ENCODE results near the gene CDK11A. TPM values are rescaled to one million over a fixed set of nuclear protein-coding genes. Genes with fewer than 3 reads are reported as not detected.

CDK11A gene
- total and polyA plus RNA-seq, 2 experiments from 2014 or later, result 5.1 to 20.0 TPM

DNA sequence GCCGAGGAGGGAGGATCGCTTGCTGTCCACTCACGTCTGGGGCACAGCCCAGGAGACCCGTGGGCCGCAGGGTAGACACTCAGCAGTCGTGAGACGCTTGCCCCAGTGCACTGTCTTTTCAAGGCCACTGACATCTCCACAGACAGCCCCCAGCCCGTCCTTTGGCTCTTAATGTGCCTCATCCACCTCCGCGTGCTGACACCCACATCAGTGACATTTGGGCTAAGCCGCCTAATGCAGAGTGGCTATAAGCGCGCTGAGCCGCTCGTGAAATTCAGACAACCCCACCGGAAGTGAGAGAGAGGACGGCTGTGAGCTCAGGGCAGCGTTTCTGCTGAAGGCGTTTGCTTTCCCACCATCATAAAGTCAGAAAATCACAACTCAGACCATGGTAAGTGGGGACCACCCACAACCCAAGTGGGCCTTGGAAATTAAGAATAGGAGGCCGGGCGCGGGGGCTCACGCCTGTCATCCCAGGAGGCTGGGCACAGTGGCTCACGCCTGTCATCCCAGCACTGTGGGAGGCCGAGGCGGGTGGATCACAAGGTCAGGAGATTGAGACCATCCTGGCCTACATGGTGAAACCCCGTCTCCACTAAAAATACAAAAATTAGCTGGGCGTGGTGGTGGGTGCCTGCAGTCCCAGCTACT lies 40.0 kb downstream of the CDK11A start:
- H3K36me3 ChIP-seq (ENCODE audit: low read depth), result no peaks in the 10 kb centered on the region

GRCh38 chr1:1683104-1683905 lies 40.9 kb downstream of the CDK11A start:
- DNase-seq, result no peak
- peaks cover 9% of the 10 kb centered on the region for H3K4me1 ChIP-seq (ENCODE audit: insufficient read depth)
- peaks cover 96% of the 10 kb centered on the region for H3K79me2 ChIP-seq (ENCODE audit: insufficient read depth)
- TF ChIP-seq EZH2phosphoT487 (IDR thresholded peaks at IDR 0.05; ENCODE audit: insufficient read depth, low read depth) (no peak), EZH2 (IDR thresholded peaks at IDR 0.05; ENCODE audit: insufficient read depth, poor library complexity, severe bottlenecking) (no peak)
- no peak overlapping the region for H2AFZ ChIP-seq
- H3K27ac ChIP-seq, result no peak overlapping the region
- no peaks in the 10 kb centered on the region for H4K20me1 ChIP-seq (ENCODE audit: insufficient read depth)
- H3K4me3 ChIP-seq, result no peak overlapping the region
- 72 to 78% methylated on average over 26 of the region's 26 CpGs for WGBS, 2 experiments (ENCODE audit: low coverage in 1 of 2, low lambda C conversion rate in 2 of 2, missing lambda C conversion rate in 2 of 2)
- no peaks in the 10 kb centered on the region for H3K36me3 ChIP-seq (ENCODE audit: low read depth)
- no peak overlapping the region for H3K4me2 ChIP-seq (ENCODE audit: unreplicated experiment)
- no peaks in the 10 kb centered on the region for H3K9me3 ChIP-seq (ENCODE audit: low read depth)
- H3K9me2 ChIP-seq (ENCODE audit: insufficient read depth), result no peaks in the 10 kb centered on the region
- no peaks in the 10 kb centered on the region for H3K27me3 ChIP-seq (replicated peaks; ENCODE audit: insufficient read depth)
- H3F3A ChIP-seq (ENCODE audit: insufficient read depth), result no peaks in the 10 kb centered on the region
- H3K9ac ChIP-seq, result no peak overlapping the region
- in situ Hi-C loops (cut with MboI), result no loop called here

More for the DNA sequence above, 40.0 kb downstream of the CDK11A start:
- no peaks in the 10 kb centered on the region for H4K20me1 ChIP-seq (ENCODE audit: insufficient read depth)
- 93% methylated on average over 27 to 28 of the region's 28 CpGs for WGBS, 2 experiments (ENCODE audit: low coverage in 1 of 2, low lambda C conversion rate in 2 of 2, missing lambda C conversion rate in 2 of 2)
- H3K9me3 ChIP-seq (ENCODE audit: low read depth), result no peaks in the 10 kb centered on the region
- TF ChIP-seq EZH2 (IDR thresholded peaks at IDR 0.05; ENCODE audit: insufficient read depth, poor library complexity, severe bottlenecking) (no peak), EZH2phosphoT487 (IDR thresholded peaks at IDR 0.05; ENCODE audit: insufficient read depth, low read depth) (no peak)
- no peak overlapping the region for H3K9ac ChIP-seq
- DNase-seq, result no peak
- no peak overlapping the region for H3K4me2 ChIP-seq (ENCODE audit: unreplicated experiment)
- H3K79me2 ChIP-seq (ENCODE audit: insufficient read depth), result peaks cover 95% of the 10 kb centered on the region
- no peaks in the 10 kb centered on the region for H3F3A ChIP-seq (ENCODE audit: insufficient read depth)
- no peak overlapping the region for H2AFZ ChIP-seq
- H3K27ac ChIP-seq, result no peak overlapping the region
- no peak overlapping the region for H3K4me3 ChIP-seq
- H3K4me1 ChIP-seq (ENCODE audit: insufficient read depth), result peaks cover 9% of the 10 kb centered on the region
- in situ Hi-C loops (cut with MboI), result no loop called here
- no peaks in the 10 kb centered on the region for H3K27me3 ChIP-seq (replicated peaks; ENCODE audit: insufficient read depth)
- H3K9me2 ChIP-seq (ENCODE audit: insufficient read depth), result no peaks in the 10 kb centered on the region

GRCh38 chr1:1680912-1681273 lies 43.3 kb downstream of the CDK11A start:
- no peak overlapping the region for H3K4me2 ChIP-seq (ENCODE audit: unreplicated experiment)
- no peaks in the 10 kb centered on the region for H4K20me1 ChIP-seq (ENCODE audit: insufficient read depth)
- no peaks in the 10 kb centered on the region for H3F3A ChIP-seq (ENCODE audit: insufficient read depth)
- H3K27me3 ChIP-seq (replicated peaks; ENCODE audit: insufficient read depth), result no peaks in the 10 kb centered on the region
- no peak overlapping the region for H2AFZ ChIP-seq
- H3K79me2 ChIP-seq (ENCODE audit: insufficient read depth), result peaks cover 87% of the 10 kb centered on the region
- H3K36me3 ChIP-seq (ENCODE audit: low read depth), result no peaks in the 10 kb centered on the region
- in situ Hi-C loops (cut with MboI), result no loop called here
- no peaks in the 10 kb centered on the region for H3K9me3 ChIP-seq (ENCODE audit: low read depth)
- H3K9ac ChIP-seq, result no peak overlapping the region
- no peaks in the 10 kb centered on the region for H3K9me2 ChIP-seq (ENCODE audit: insufficient read depth)
- 0 out of 2 replicates have a peak, but pooled peaks cover 2% of the 10 kb centered on the region for H3K4me1 ChIP-seq (ENCODE audit: insufficient read depth)
- no peak for TF ChIP-seq EZH2 (IDR thresholded peaks at IDR 0.05; ENCODE audit: insufficient read depth, poor library complexity, severe bottlenecking)
- no peak for TF ChIP-seq EZH2phosphoT487 (IDR thresholded peaks at IDR 0.05; ENCODE audit: insufficient read depth, low read depth)
- no peak overlapping the region for H3K27ac ChIP-seq
- 62 to 74% methylated on average over 8 to 11 of the region's 11 CpGs for WGBS, 2 experiments (ENCODE audit: low coverage in 1 of 2, low lambda C conversion rate in 2 of 2, missing lambda C conversion rate in 2 of 2)
- DNase-seq, result peak; percentile 32
- H3K4me3 ChIP-seq, result no peak overlapping the region

GRCh38 chr1:1680031-1680911 lies 43.9 kb downstream of the CDK11A start:
- no peak for DNase-seq
- H3K36me3 ChIP-seq (ENCODE audit: low read depth), result no peaks in the 10 kb centered on the region
- H3K9ac ChIP-seq, result no peak overlapping the region
- 88 to 90% methylated on average over 32 of the region's 32 CpGs for WGBS, 2 experiments (ENCODE audit: low coverage in 1 of 2, low lambda C conversion rate in 2 of 2, missing lambda C conversion rate in 2 of 2)
- in situ Hi-C loops (cut with MboI), result no loop called here
- H3F3A ChIP-seq (ENCODE audit: insufficient read depth), result no peaks in the 10 kb centered on the region
- no peaks in the 10 kb centered on the region for H3K9me2 ChIP-seq (ENCODE audit: insufficient read depth)
- H3K27ac ChIP-seq, result no peak overlapping the region
- H3K9me3 ChIP-seq (ENCODE audit: low read depth), result no peaks in the 10 kb centered on the region
- TF ChIP-seq EZH2 (IDR thresholded peaks at IDR 0.05; ENCODE audit: insufficient read depth, poor library complexity, severe bottlenecking) (no peak), EZH2phosphoT487 (IDR thresholded peaks at IDR 0.05; ENCODE audit: insufficient read depth, low read depth) (no peak)
- H3K4me3 ChIP-seq, result no peak overlapping the region
- no peak overlapping the region for H2AFZ ChIP-seq
- no peaks in the 10 kb centered on the region for H3K27me3 ChIP-seq (replicated peaks; ENCODE audit: insufficient read depth)
- H4K20me1 ChIP-seq (ENCODE audit: insufficient read depth), result no peaks in the 10 kb centered on the region
- no peak overlapping the region for H3K4me2 ChIP-seq (ENCODE audit: unreplicated experiment)
- H3K4me1 ChIP-seq (ENCODE audit: insufficient read depth), result no peaks in the 10 kb centered on the region
- H3K79me2 ChIP-seq (ENCODE audit: insufficient read depth), result peaks cover 80% of the 10 kb centered on the region
